Mesendoderm (in vitro differentiated cells): ENCODE measurements around the gene HEG1.
A peak's percentile ranks its signal among the peaks of the same experiment; 100 is the strongest.
"Not testable (repeated sequence)": the region's sequence is repeated elsewhere in the genome, so short reads cannot be mapped to it uniquely, and the experiment has no call there.

Experiments
- DNase-seq: peaks from one replicate; pipeline ENCODE4 v3.0.0; 2013
- H2AK5ac ChIP-seq: 2 replicates; pipeline ENCODE4 v1.6.1; 2013; ENCODE audit warnings: low read length, inconsistent platforms
- H2BK120ac ChIP-seq: 2 replicates; pipeline ENCODE4 v1.6.1; 2013; ENCODE audit warnings: low read depth, mild to moderate bottlenecking, low read length, moderate library complexity, mixed read lengths
- H2BK15ac ChIP-seq: replicated peaks from 2 replicates; pipeline ENCODE4 v1.6.1; 2013; ENCODE audit warnings: low read depth, mild to moderate bottlenecking, moderate library complexity
- H2BK5ac ChIP-seq: 2 replicates; pipeline ENCODE4 v1.6.1; 2013; ENCODE audit warnings: low read length, inconsistent platforms
- H3K18ac ChIP-seq: 2 replicates; pipeline ENCODE4 v1.6.1; 2013; ENCODE audit warnings: mild to moderate bottlenecking, low read length, mixed read lengths
- H3K23ac ChIP-seq: one replicate; pipeline ENCODE4 v1.6.1; 2013; ENCODE audit warnings: low read length
- H3K27ac ChIP-seq: 2 replicates; pipeline ENCODE4 v1.5.1; 2013; ENCODE audit warnings: low read depth, mild to moderate bottlenecking, inconsistent platforms, low read length, moderate library complexity
- H3K27me3 ChIP-seq: 2 replicates; pipeline ENCODE4 v1.6.1; 2013; ENCODE audit warnings: low read length, control low read depth, mild to moderate bottlenecking, inconsistent platforms; ENCODE audit not compliant: insufficient read depth, poor library complexity
- H3K36me3 ChIP-seq: 2 replicates; pipeline ENCODE4 v1.6.1; 2013; ENCODE audit warnings: low read length, inconsistent platforms; ENCODE audit not compliant: control insufficient read depth, insufficient read depth
- H3K4ac ChIP-seq: one replicate; pipeline ENCODE4 v1.6.1; 2013; ENCODE audit warnings: low read depth, mild to moderate bottlenecking, low read length, moderate library complexity
- H3K4me1 ChIP-seq: 2 replicates; pipeline ENCODE4 v1.6.1; 2013; ENCODE audit warnings: low read depth, low read length, inconsistent platforms; ENCODE audit not compliant: control insufficient read depth
- H3K4me2 ChIP-seq: 2 replicates; pipeline ENCODE4 v1.6.1; 2013; ENCODE audit warnings: low read length
- H3K4me3 ChIP-seq: 2 replicates; pipeline ENCODE4 v1.5.1; 2013; ENCODE audit warnings: mild to moderate bottlenecking, low read length
- H3K56ac ChIP-seq: one replicate; pipeline ENCODE4 v1.6.1; 2013; ENCODE audit warnings: low read length
- H3K79me1 ChIP-seq: 2 replicates; pipeline ENCODE4 v1.6.1; 2013; ENCODE audit warnings: low read length, inconsistent platforms
- H3K79me2 ChIP-seq: 2 replicates; pipeline ENCODE4 v1.6.1; 2013; ENCODE audit warnings: mild to moderate bottlenecking, low read length; ENCODE audit not compliant: control insufficient read depth, insufficient read depth
- H3K9ac ChIP-seq: 2 replicates; pipeline ENCODE4 v1.6.1; 2013; ENCODE audit warnings: low read length, inconsistent platforms
- H4K5ac ChIP-seq: one replicate; pipeline ENCODE4 v1.6.1; 2013; ENCODE audit warnings: low read length
- H4K8ac ChIP-seq: one replicate; pipeline ENCODE4 v1.6.1; 2013; ENCODE audit warnings: low read depth, mild to moderate bottlenecking, control low read depth, low read length, moderate library complexity
- WGBS: extraction: QIAGEN DNeasy Blood & Tissue Kit; methylation state at CpG from one replicate; pipeline ENCODE4 v1.1.7; 2013; ENCODE audit warnings: low lambda C conversion rate, missing lambda C conversion rate; ENCODE audit not compliant: insufficient coverage; ENCODE audit errors: extremely low coverage; 5-methylcytosine and 5-hydroxymethylcytosine counted together

Gene HEG1

GRCh38 chr3:125098611-125099291, 43.0 kb upstream of the HEG1 start:
- DNase-seq: no peak
- H3K79me2 ChIP-seq: no peaks in the 10 kb centered on the region
- WGBS: no CpG with 5 or more reads among the region's 4 CpGs

DNA sequence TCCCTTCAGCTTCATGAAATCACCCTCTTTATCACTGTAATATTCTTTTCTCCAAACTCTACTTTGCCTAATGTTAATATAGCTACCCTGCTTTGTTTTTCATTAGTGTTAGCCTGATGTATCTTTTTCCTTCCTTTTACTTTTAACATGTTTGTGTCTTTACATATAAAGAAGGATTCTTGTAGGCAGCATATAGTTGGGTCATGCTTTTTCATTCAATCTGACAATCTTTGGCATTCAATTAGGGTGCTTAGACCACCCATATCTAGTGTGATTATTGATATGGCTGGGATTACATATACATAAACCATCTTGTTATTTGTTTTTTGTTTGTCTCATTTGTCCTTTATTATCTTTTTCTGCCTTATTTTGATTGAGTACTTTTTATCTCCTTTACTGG, 34.9 kb upstream of the HEG1 start:
- Histone ChIP-seq H4K8ac (no peak overlapping the region), H3K27ac (no peak overlapping the region), H3K27me3 (no peaks in the 10 kb centered on the region), H3K4ac (no peak overlapping the region), H2BK15ac (no peak overlapping the region), H2AK5ac (no peak overlapping the region), H2BK120ac (no peak overlapping the region), H3K23ac (no peak overlapping the region), H2BK5ac (no peak overlapping the region), H3K36me3 (no peaks in the 10 kb centered on the region), H3K4me2 (no peak overlapping the region), H3K18ac (no peak overlapping the region), H3K4me3 (no peak overlapping the region), H3K56ac (no peak overlapping the region), H4K5ac (no peak overlapping the region), H3K79me1 (no peaks in the 10 kb centered on the region), H3K4me1 (no peaks in the 10 kb centered on the region), H3K79me2 (no peaks in the 10 kb centered on the region), H3K9ac (no peak overlapping the region)
- DNase-seq: no peak

More at GRCh38 chr3:125098611-125099291, 43.0 kb upstream of the HEG1 start:
- H3K4me1 ChIP-seq: peaks cover 2% of the 10 kb centered on the region
- H4K8ac ChIP-seq: no peak overlapping the region
- H3K36me3 ChIP-seq: no peaks in the 10 kb centered on the region
- H3K23ac ChIP-seq: no peak overlapping the region
- no peak overlapping the region for H2AK5ac ChIP-seq
- no peaks in the 10 kb centered on the region for H3K27me3 ChIP-seq
- H3K9ac ChIP-seq: no peak overlapping the region
- H2BK5ac ChIP-seq: no peak overlapping the region
- no peak overlapping the region for H3K56ac ChIP-seq
- H4K5ac ChIP-seq: no peak overlapping the region
- no peak overlapping the region for H2BK15ac ChIP-seq
- no peak overlapping the region for H3K4me3 ChIP-seq
- H3K79me1 ChIP-seq: no peaks in the 10 kb centered on the region
- no peak overlapping the region for H2BK120ac ChIP-seq
- no peak overlapping the region for H3K4me2 ChIP-seq
- no peak overlapping the region for H3K27ac ChIP-seq
- H3K4ac ChIP-seq: peak overlapping the region; percentile 39
- peak overlapping the region; percentile 47 for H3K18ac ChIP-seq

GRCh38 chr3:125087768-125088391, 32.1 kb upstream of the HEG1 start:
- H3K79me1 ChIP-seq: no peaks in the 10 kb centered on the region
- H4K8ac ChIP-seq: no peak overlapping the region
- H3K4me2 ChIP-seq: no peak overlapping the region
- no peak overlapping the region for H2BK5ac ChIP-seq
- WGBS: no CpG with 5 or more reads among the region's 6 CpGs
- H3K56ac ChIP-seq: no peak overlapping the region
- H3K4ac ChIP-seq: no peak overlapping the region
- no peak overlapping the region for H2BK120ac ChIP-seq
- no peak overlapping the region for H2AK5ac ChIP-seq
- H3K36me3 ChIP-seq: no peaks in the 10 kb centered on the region
- no peak overlapping the region for H3K18ac ChIP-seq
- H3K4me1 ChIP-seq: no peaks in the 10 kb centered on the region
- H3K23ac ChIP-seq: no peak overlapping the region
- DNase-seq: peak; percentile 68
- H3K27me3 ChIP-seq: no peaks in the 10 kb centered on the region
- H3K9ac ChIP-seq: no peak overlapping the region
- no peak overlapping the region for H3K4me3 ChIP-seq
- H3K79me2 ChIP-seq: no peaks in the 10 kb centered on the region
- no peak overlapping the region for H3K27ac ChIP-seq
- no peak overlapping the region for H2BK15ac ChIP-seq
- H4K5ac ChIP-seq: no peak overlapping the region

- Histone ChIP-seq H2BK15ac (no peak overlapping the region), H3K79me2 (no peaks in the 10 kb centered on the region), H4K5ac (no peak overlapping the region), H3K4me1 (no peaks in the 10 kb centered on the region), H3K23ac (no peak overlapping the region), H3K18ac (no peak overlapping the region), H3K4me3 (no peak overlapping the region), H3K27ac (no peak overlapping the region), H3K4me2 (no peak overlapping the region), H2BK120ac (no peak overlapping the region), H3K9ac (no peak overlapping the region), H3K79me1 (no peaks in the 10 kb centered on the region), H3K56ac (no peak overlapping the region), H2BK5ac (no peak overlapping the region), H3K36me3 (no peaks in the 10 kb centered on the region), H3K4ac (no peak overlapping the region), H3K27me3 (no peaks in the 10 kb centered on the region), H2AK5ac (no peak overlapping the region), H4K8ac (no peak overlapping the region)
- DNase-seq: no peak
These were observed 29.4 kb upstream of the HEG1 start for GRCh38 chr3:125085166-125085565.

DNA sequence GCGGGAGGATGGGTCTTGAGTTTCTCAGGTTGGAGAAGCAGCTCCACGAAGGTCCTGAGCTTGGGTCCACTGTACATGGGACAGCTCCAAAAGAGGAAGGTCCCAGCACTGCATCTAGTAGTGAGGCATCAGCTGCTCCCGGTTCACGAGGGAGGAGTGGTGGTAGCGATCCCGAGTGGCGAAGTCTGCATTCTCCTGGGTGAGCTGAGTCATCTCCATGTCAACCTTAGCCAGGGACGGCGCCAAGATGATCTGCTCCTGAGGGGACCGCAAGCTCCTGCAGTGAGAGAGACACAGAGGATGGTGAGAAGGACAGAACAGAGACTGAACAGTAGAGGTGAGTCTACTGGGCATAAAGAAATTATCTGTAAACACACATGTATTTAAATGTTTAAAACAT, 28.0 kb upstream of the HEG1 start:
- Histone ChIP-seq H3K56ac (no peak overlapping the region), H3K18ac (no peak overlapping the region), H3K4me2 (no peak overlapping the region), H2BK120ac (no peak overlapping the region), H3K27me3 (no peaks in the 10 kb centered on the region), H3K4me1 (no peaks in the 10 kb centered on the region), H3K27ac (no peak overlapping the region), H4K5ac (no peak overlapping the region), H2AK5ac (no peak overlapping the region), H2BK15ac (no peak overlapping the region), H3K79me2 (no peaks in the 10 kb centered on the region), H3K9ac (no peak overlapping the region), H3K4ac (no peak overlapping the region), H3K23ac (no peak overlapping the region), H2BK5ac (no peak overlapping the region), H4K8ac (no peak overlapping the region), H3K4me3 (no peak overlapping the region), H3K36me3 (no peaks in the 10 kb centered on the region), H3K79me1 (no peaks in the 10 kb centered on the region)
- peak; percentile 54 for DNase-seq
- WGBS: no CpG with 5 or more reads among the region's 10 CpGs

GRCh38 chr3:125082339-125082738, 26.5 kb upstream of the HEG1 start:
- H2BK15ac ChIP-seq, H3K4me2 ChIP-seq, H3K23ac ChIP-seq, H3K27ac ChIP-seq, H3K9ac ChIP-seq, H3K18ac ChIP-seq, H4K5ac ChIP-seq, H2BK5ac ChIP-seq, H3K4me1 ChIP-seq, H4K8ac ChIP-seq, H3K79me1 ChIP-seq, H3K56ac ChIP-seq, H2BK120ac ChIP-seq, H3K27me3 ChIP-seq, H3K79me2 ChIP-seq, H3K4me3 ChIP-seq, H3K4ac ChIP-seq, H3K36me3 ChIP-seq, H2AK5ac ChIP-seq: not testable (repeated sequence)
- peak; percentile 51 for DNase-seq
- no CpG with 5 or more reads among the region's 4 CpGs for WGBS
